Measurements from ENCODE around the gene ATP6V1G2.

GRCh38 chr6:31528307-31528777 is 18.1 kb downstream of the ATP6V1G2 start:
- TF ChIP-seq, protein P1, sequence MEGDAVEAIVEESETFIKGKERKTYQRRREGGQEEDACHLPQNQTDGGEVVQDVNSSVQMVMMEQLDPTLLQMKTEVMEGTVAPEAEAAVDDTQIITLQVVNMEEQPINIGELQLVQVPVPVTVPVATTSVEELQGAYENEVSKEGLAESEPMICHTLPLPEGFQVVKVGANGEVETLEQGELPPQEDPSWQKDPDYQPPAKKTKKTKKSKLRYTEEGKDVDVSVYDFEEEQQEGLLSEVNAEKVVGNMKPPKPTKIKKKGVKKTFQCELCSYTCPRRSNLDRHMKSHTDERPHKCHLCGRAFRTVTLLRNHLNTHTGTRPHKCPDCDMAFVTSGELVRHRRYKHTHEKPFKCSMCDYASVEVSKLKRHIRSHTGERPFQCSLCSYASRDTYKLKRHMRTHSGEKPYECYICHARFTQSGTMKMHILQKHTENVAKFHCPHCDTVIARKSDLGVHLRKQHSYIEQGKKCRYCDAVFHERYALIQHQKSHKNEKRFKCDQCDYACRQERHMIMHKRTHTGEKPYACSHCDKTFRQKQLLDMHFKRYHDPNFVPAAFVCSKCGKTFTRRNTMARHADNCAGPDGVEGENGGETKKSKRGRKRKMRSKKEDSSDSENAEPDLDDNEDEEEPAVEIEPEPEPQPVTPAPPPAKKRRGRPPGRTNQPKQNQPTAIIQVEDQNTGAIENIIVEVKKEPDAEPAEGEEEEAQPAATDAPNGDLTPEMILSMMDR (IDR thresholded peaks at IDR 0.05): no peak
- TF ChIP-seq EZH2 (IDR thresholded peaks at IDR 0.05): no peak
- no peak for TF ChIP-seq EZH2phosphoT487 (IDR thresholded peaks at IDR 0.05)

All from neural progenitor cell (in vitro differentiated cells).